HCT116 (cell line): ENCODE data around the gene AP5Z1. TPM values are rescaled to one million over a fixed set of nuclear protein-coding genes. Genes with fewer than 3 reads are reported as not detected.

Source experiments
- ATAC-seq: fragments of 200-7000 bp; cut with Tn5 transposase; 2 replicates; pipeline ENCODE4 v1.9.1; 2020; ENCODE audit warnings: mild to moderate bottlenecking, moderate library complexity
- BruUV-seq: library from RNA; stranded (reverse); fragments of 400-500 nt; replicated peaks from 2 replicates; lab custom pipeline; 2021; lab: Mats Ljungman, UMichigan
- CTCF ChIA-PET: fragments of 300-600 bp; sonication (Branson Sonifier 250); formaldehyde crosslinking; loops from one replicate; lab custom pipeline; 2021; ENCODE audit warnings: antibody characterized with exemption; lab: Charles Lee
- POLR2A ChIA-PET: fragments of 300-600, 350-600 bp; sonication (Branson Sonifier 250); formaldehyde crosslinking; loops from one replicate; lab custom pipeline; 2021; ENCODE audit warnings: antibody characterized with exemption; lab: Charles Lee
- RAD21 ChIA-PET, 2 experiments: fragments of 300-600 bp; sonication (Branson Sonifier 250); formaldehyde crosslinking; loops; one replicate each; lab custom pipeline; 2023; ENCODE audit warnings: low total read pairs in 2 of 2; ENCODE audit not compliant: uncharacterized antibody in 2 of 2, unreplicated experiment in 2 of 2, low non-redundant PET in 1 of 2; lab: Charles Lee
- DNase-seq: peaks from one replicate; pipeline ENCODE4 v3.0.0-alpha.2; 2010; ENCODE audit warnings: low read depth, low spot score
- H2AFZ ChIP-seq: fragments of 200-600 bp; shearing (Covaris generic), sonication (generic); 2 replicates; pipeline ENCODE4 v1.6.1; 2017; ENCODE audit warnings: low read depth, mixed run types, mixed read lengths, antibody characterized with exemption, low read length; ENCODE audit not compliant: poor library complexity, severe bottlenecking
- H3K27ac ChIP-seq: 2 replicates; pipeline ENCODE4 v1.5.1; 2012; ENCODE audit warnings: low read depth, low read length
- H3K27me3 ChIP-seq: fragments of 200-600 bp; sonication (generic); 2 replicates; pipeline ENCODE4 v1.6.1; 2016; ENCODE audit warnings: mixed run types, low read length, mixed read lengths; ENCODE audit not compliant: insufficient read depth
- H3K36me3 ChIP-seq, 2 experiments: fragments of 200-500 bp in 1 of 2; fragments of 200-600 bp in 1 of 2; sonication (Bioruptor generic) in 1 of 2; sonication (generic) in 1 of 2; 2 replicates each; pipeline versions ENCODE4 v1.5.1 to v1.6.1; 2014 to 2016; ENCODE audit warnings: low read length in 2 of 2, inconsistent platforms in 1 of 2, mixed read lengths in 1 of 2, mixed run types in 1 of 2; ENCODE audit not compliant: insufficient read depth in 2 of 2, control insufficient read depth in 1 of 2
- H3K4me1 ChIP-seq, 2 experiments: fragments of 200-600 bp in 1 of 2; sonication (generic) in 1 of 2; 2 replicates each; pipeline versions ENCODE4 v1.5.1 to v1.6.1; 2012 to 2017; ENCODE audit warnings: low read length in 2 of 2, inconsistent platforms in 1 of 2, mild to moderate bottlenecking in 1 of 2, mixed read lengths in 1 of 2, mixed run types in 1 of 2, moderate library complexity in 1 of 2; ENCODE audit not compliant: insufficient read depth in 2 of 2, control insufficient read depth in 1 of 2
- H3K4me2 ChIP-seq: fragments of 200-600 bp; sonication (generic); 2 replicates; pipeline ENCODE4 v1.6.1; 2017; ENCODE audit warnings: mixed run types, low read length, mixed read lengths
- H3K4me3 ChIP-seq, 2 experiments: fragments of 200-600 bp in 1 of 2; sonication (generic) in 1 of 2; replicated peaks in 1 of 2; 2 replicates each; pipeline ENCODE4 v1.5.1; 2011 to 2016; ENCODE audit warnings: low read length in 2 of 2, control low read depth in 1 of 2, low read depth in 1 of 2, mild to moderate bottlenecking in 1 of 2, mixed read lengths in 1 of 2, mixed run types in 1 of 2
- H3K79me2 ChIP-seq: fragments of 200-600 bp; sonication (generic); 2 replicates; pipeline ENCODE4 v1.6.1; 2017; ENCODE audit warnings: mild to moderate bottlenecking, mixed run types, low read length, moderate library complexity, mixed read lengths; ENCODE audit not compliant: insufficient read depth
- H3K9ac ChIP-seq: fragments of 200-600 bp; sonication (generic); 2 replicates; pipeline ENCODE4 v1.6.1; 2016; ENCODE audit warnings: low read length, mixed read lengths
- H3K9me2 ChIP-seq: fragments of 200-600 bp; sonication (generic), shearing (Covaris generic); 2 replicates; pipeline ENCODE4 v1.6.1; 2017; ENCODE audit warnings: mixed run types, mild to moderate bottlenecking, moderate library complexity; ENCODE audit not compliant: insufficient read depth
- H3K9me3 ChIP-seq, 2 experiments: fragments of 200-500 bp in 1 of 2; fragments of 200-600 bp in 1 of 2; sonication (Bioruptor generic) in 1 of 2; sonication (generic) in 1 of 2; 2 replicates each; pipeline ENCODE4 v1.6.1; 2014 to 2017; ENCODE audit warnings: low read length in 2 of 2, mixed read lengths in 2 of 2, inconsistent platforms in 1 of 2, low read depth in 1 of 2, mild to moderate bottlenecking in 1 of 2, mixed run types in 1 of 2, moderate library complexity in 1 of 2; ENCODE audit not compliant: control insufficient read depth in 1 of 2, insufficient read depth in 1 of 2
- H4K20me1 ChIP-seq: fragments of 200-600 bp; sonication (generic), shearing (Covaris generic); 2 replicates; pipeline ENCODE4 v1.6.1; 2017; ENCODE audit warnings: mixed run types, mild to moderate bottlenecking, moderate library complexity; ENCODE audit not compliant: insufficient read depth
- ATF3 ChIP-seq: IDR thresholded peaks from 2 replicates; pipeline ENCODE4 v1.6.1; 2012
- CEBPB ChIP-seq: IDR thresholded peaks from 2 replicates; pipeline ENCODE4 v1.6.1; 2012; ENCODE audit warnings: low read depth
- EGR1 ChIP-seq: IDR thresholded peaks from 2 replicates; pipeline ENCODE4 v1.6.1; 2012; ENCODE audit warnings: low read depth
- EZH2 ChIP-seq: fragments of 200-600 bp; sonication (generic); IDR thresholded peaks from 2 replicates; pipeline ENCODE4 v1.6.1; 2017; ENCODE audit warnings: antibody characterized with exemption, mixed run types
- EZH2phosphoT487 ChIP-seq: fragments of 200-600 bp; IDR thresholded peaks from 2 replicates; pipeline ENCODE4 v1.6.1; 2018; ENCODE audit warnings: antibody characterized with exemption, borderline replicate concordance
- JUND ChIP-seq: IDR thresholded peaks from 2 replicates; pipeline ENCODE4 v1.6.1; 2012
- MAX ChIP-seq: IDR thresholded peaks from 2 replicates; pipeline ENCODE4 v1.6.1; 2012
- POLR2AphosphoS5 ChIP-seq: IDR thresholded peaks from 2 replicates; pipeline ENCODE4 v1.6.1; 2011; ENCODE audit warnings: mild to moderate bottlenecking, low read depth, low read length, moderate library complexity
- RAD21 ChIP-seq: IDR thresholded peaks from 2 replicates; pipeline ENCODE4 v1.6.1; 2012; ENCODE audit warnings: low read depth, mild to moderate bottlenecking
- SIN3A ChIP-seq: IDR thresholded peaks from 2 replicates; pipeline ENCODE4 v1.6.1; 2012; ENCODE audit warnings: low read depth
- SP1 ChIP-seq: IDR thresholded peaks from 2 replicates; pipeline ENCODE4 v1.6.1; 2012; ENCODE audit warnings: low read depth
- SRF ChIP-seq: IDR thresholded peaks from 2 replicates; pipeline ENCODE4 v1.6.1; 2012; ENCODE audit warnings: low read depth
- TCF7L2 ChIP-seq: IDR thresholded peaks from 2 replicates; pipeline ENCODE4 v1.7.0; 2011; ENCODE audit warnings: borderline replicate concordance, inconsistent platforms; ENCODE audit not compliant: insufficient read depth, insufficient read length; ENCODE audit errors: extremely low read depth
- ZBTB33 ChIP-seq: IDR thresholded peaks from 2 replicates; pipeline ENCODE4 v1.6.1; 2011; ENCODE audit warnings: mild to moderate bottlenecking, low read length, moderate library complexity; ENCODE audit not compliant: insufficient replicate concordance; ENCODE audit errors: extremely low read depth
- ZFX ChIP-seq: fragments of 450-650 bp; IDR thresholded peaks from 2 replicates; pipeline ENCODE4 v1.6.1; 2017
- ZNF274 ChIP-seq: fragments of 200-500 bp; sonication (Bioruptor generic); IDR thresholded peaks from 2 replicates; pipeline ENCODE4 v1.6.1; 2014; ENCODE audit warnings: mild to moderate bottlenecking, low read depth, low read length, inconsistent platforms
- intact Hi-C: fragments of 100-400 bp; cut with micrococcal nuclease; formaldehyde crosslinking; loops from 2 replicates; pipeline ENCODE4 v1.10.0; 2022
- total RNA-seq: library from RNA; stranded (reverse); gene quantifications from one replicate; pipeline ENCODE4 v1.2.1, GENCODE V29; 2021; ENCODE audit not compliant: unreplicated experiment

Gene AP5Z1
- total RNA-seq, 1 experiment from 2014 or later: 23.2 TPM

DNA sequence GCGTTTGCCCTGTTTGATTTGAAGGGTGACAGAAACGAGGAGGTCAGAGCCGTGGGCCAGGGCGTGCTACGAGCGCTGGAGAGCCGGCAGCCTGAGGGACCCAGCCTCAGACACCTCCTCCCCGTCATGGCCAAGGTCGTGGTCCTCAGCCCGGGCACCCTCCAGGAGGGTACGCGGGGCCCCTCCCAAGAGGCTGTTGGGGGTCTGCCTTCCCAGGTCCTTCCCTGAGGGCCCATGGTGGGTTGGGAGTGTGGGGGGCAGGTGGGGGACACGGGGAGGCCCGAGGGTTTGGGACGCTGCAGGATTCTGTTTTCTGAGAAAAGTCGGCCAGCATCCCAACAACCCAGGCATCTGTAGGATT, 7.8 kb downstream of the AP5Z1 start (continued):
- no peak for TF ChIP-seq CEBPB
- no peak for TF ChIP-seq POLR2AphosphoS5
- TF ChIP-seq EZH2phosphoT487: no peak
- no peak for TF ChIP-seq ATF3
- TF ChIP-seq RAD21: no peak
- TF ChIP-seq SP1: no peak
- no peak for TF ChIP-seq MAX
- TF ChIP-seq SIN3A: no peak
- TF ChIP-seq ZBTB33: no peak
- no peak for TF ChIP-seq TCF7L2

DNA sequence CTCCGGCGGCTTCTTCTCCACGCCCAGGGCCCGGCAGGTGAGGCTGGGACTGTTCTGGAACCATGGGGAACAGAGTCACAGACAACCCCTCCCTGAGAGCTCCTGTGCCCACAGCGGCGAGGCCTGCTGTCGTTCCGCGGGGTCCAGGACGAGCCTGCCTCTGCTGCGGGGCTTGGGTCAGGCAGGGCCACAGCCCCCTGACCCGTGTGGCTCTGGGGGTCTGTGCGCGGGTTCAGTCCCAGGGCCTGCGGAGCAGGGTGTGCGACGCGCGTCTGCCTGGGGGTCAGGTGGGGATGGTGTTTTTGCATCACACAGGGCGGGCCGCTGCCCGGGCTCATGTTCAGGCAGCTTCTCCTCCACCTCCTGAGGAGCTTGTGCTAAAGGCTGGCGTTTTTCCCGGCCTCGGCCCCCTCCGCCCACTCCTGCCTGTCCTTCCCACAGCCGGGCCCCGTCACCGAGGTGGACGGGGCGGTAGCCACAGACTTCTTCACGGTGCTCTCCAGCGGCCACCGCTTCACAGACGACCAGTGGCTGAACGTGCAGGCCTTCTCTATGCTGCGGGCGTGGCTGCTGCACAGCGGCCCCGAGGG, 8.4 kb downstream of the AP5Z1 start:
- no peak overlapping the region for H3K9ac ChIP-seq
- H4K20me1 ChIP-seq: no peaks in the 10 kb centered on the region
- no peaks in the 10 kb centered on the region for H3K9me2 ChIP-seq
- RAD21 ChIA-PET: no interaction called here
- CTCF ChIA-PET: no interaction called here
- H3K4me2 ChIP-seq: no peak overlapping the region
- no peak for ATAC-seq
- H3K27me3 ChIP-seq: no peaks in the 10 kb centered on the region
- no peak overlapping the region for H3K27ac ChIP-seq
- POLR2A ChIA-PET: no interaction called here
- TF ChIP-seq ZFX: no peak
- no peak for TF ChIP-seq CEBPB
- no peak for TF ChIP-seq ZNF274
- no peak for TF ChIP-seq SRF
- TF ChIP-seq EZH2: no peak
- TF ChIP-seq EGR1: no peak
- no peak for TF ChIP-seq JUND
- TF ChIP-seq TCF7L2: no peak
- DNase-seq: no peak
- no peak overlapping the region for H2AFZ ChIP-seq
- no TSS peak for BruUV-seq
- peaks cover 0 to 2% of the 10 kb centered on the region in 2 experiments; a peak in 1 of 4 replicates for H3K36me3 ChIP-seq
- intact Hi-C loops: no loop called here
- no peaks in the 10 kb centered on the region for H3K4me1 ChIP-seq
- H3K79me2 ChIP-seq: no peaks in the 10 kb centered on the region
- no peaks in the 10 kb centered on the region for H3K9me3 ChIP-seq
- no peak overlapping the region for H3K4me3 ChIP-seq
